GM15510 (cell line): ENCODE measurements around the gene MRPL58.

ENCODE experiments used
- POLR2A ChIP-seq: IDR thresholded peaks from 3 replicates; pipeline ENCODE4 v1.6.1; 2011; ENCODE audit warnings: borderline replicate concordance; ENCODE audit not compliant: insufficient read length; ENCODE audit errors: extremely low read depth

Gene MRPL58

DNA sequence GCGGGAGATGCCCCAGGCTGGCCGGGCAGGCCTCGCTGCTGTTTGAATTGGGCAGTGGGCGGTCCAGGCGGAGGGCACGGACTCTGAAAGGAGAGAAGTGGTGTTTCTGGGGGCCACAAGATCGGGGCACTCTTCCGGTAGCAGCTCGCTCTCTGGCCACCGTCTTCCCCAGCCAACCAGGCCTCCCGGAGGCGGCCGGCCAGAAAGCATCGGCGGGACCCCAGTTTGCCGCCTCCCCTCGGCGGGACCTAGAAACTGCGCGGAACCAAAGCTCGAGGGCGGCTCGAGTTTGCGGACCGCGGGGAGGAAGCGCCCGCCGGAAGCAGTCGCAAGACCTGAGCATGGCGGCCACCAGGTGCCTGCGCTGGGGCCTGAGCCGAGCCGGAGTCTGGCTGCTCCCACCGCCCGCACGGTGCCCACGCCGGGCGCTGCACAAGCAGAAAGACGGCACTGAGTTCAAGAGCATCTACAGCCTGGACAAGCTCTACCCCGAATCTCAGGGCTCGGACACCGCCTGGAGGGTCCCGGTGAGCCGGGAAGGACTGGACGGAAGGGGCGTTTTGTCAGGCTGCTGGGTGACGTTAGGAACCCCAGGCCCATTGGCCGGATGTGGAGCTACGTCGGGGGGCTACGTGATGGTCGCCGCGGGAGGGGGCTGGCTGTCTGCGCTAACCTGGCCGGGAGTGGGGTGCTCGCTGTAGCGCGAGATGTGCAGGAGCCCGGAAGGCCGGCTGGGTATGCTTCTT, at the start of gene MRPL58:
Gene MRPL58, plus strand, starts transcription at position 325 of the 746 bp plus-strand sequence. Its CDS starts 17 bp downstream, at position 342.
- TF ChIP-seq POLR2A: peak; percentile 83

DNA sequence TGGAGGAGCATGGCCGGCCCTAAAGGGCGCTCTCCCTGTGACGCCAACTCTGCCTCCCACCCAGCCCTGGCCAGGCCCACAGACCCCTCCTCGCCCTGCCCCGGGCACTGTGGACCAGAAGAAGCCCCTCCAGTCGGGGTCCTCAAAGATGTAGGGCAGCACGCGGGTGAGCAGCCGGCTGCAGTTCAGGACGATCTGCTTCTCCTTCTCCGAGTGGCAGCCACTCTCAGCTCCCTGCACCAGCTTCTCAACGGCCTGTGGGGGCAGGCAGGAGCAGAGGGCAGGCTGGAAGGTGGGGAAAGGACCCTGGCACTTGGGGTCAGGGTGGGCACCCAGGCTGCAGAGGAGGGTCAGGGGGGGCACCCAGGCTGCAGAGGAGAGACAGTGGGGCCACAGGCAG, 48.8 kb upstream of the MRPL58 start:
- no peak for TF ChIP-seq POLR2A

DNA sequence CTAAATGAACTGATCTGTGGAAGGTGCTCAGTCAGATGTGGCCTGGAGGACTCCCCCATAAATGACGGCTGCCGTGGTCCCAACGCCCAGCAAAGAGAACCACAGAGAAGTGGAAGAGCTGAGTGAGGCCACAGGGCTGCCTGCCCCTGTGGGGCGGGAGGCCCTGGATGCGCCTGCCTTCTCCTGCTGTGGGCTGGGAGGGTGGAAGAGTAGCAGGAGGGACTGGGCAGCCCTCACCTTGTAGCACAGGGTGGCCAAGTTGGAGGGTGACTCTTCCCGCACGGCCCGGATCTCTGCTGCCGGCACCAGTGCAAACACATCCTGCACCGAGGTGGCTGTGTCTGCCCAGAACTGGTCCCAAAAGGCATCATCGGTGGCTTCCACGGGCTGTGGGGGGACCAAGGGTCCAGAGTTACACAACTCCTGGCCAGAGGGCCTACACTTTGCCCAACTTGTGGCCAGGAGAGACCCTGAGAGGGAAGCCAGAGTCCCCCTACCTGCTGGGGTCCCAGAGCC, 48.2 kb upstream of the MRPL58 start:
- TF ChIP-seq POLR2A: no peak

DNA sequence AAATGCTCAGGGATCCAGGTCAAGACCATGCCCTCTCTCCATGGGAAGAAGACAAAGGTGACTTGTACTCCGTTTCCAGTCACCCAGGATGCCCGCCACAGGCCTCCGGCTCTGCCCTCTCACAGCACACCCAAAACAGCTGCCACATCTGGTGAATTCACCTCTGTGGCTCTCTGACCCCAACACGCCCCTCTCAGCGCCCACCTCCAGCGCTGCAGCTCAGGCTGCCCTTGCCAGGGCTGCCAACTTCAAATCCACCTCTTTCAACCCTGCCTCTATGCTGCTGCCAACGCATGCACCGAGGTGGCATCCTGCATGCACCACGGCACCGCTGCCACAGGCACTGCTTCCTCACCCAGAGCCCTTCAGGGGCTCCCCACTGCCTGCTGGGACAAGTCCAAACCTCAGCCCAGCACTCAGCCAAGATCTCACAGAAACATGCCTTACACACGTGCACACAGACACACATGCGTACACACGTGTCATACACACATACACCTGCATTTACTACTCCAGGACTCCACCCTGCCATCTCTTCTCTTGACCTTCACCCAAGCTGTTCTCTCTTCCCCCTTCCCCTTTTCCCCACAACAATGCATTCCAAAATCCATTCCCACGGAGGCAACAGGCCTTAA, 47.4 kb upstream of the MRPL58 start:
- no peak for TF ChIP-seq POLR2A

DNA sequence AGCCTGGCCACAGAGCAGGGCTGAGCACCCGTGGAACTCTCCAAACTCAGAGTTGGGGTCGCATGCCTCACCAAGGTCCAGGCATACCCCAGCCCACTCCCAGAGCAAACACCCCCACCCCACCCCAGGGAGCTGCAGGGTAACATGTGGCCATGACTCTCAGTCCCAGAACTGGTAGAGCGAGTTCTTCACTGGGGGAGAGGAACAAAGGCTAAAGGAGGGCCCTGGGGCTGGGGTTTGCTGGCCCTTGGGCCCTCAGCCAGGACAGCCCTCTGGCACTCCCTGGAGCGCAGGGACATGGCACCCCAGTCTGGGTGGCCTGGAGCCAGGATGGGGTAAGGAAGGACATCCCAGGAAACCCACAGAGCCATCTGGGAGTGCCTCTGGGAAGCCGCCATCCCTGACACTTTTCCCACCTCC, 44.1 kb upstream of the MRPL58 start:
- no peak for TF ChIP-seq POLR2A

DNA sequence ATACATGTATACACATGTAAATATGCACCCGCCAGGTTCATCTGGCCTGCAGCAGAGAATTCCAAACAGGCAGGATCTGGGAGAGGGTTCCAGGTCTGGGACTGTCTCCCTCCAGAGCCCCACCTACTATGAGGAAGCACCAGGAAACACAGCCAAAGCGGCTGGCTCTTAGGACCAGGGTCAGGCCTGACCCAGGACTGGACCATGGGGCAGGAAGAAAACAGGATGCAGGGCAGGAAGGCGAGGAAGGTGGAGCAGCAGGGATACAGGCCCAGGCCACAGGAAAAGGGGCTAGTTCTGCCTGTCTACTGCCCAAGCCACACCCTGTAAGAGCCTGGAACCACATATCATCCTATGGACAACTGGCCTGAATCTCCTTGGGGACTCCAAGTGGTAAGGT, 42.1 kb upstream of the MRPL58 start:
- TF ChIP-seq POLR2A: no peak

DNA sequence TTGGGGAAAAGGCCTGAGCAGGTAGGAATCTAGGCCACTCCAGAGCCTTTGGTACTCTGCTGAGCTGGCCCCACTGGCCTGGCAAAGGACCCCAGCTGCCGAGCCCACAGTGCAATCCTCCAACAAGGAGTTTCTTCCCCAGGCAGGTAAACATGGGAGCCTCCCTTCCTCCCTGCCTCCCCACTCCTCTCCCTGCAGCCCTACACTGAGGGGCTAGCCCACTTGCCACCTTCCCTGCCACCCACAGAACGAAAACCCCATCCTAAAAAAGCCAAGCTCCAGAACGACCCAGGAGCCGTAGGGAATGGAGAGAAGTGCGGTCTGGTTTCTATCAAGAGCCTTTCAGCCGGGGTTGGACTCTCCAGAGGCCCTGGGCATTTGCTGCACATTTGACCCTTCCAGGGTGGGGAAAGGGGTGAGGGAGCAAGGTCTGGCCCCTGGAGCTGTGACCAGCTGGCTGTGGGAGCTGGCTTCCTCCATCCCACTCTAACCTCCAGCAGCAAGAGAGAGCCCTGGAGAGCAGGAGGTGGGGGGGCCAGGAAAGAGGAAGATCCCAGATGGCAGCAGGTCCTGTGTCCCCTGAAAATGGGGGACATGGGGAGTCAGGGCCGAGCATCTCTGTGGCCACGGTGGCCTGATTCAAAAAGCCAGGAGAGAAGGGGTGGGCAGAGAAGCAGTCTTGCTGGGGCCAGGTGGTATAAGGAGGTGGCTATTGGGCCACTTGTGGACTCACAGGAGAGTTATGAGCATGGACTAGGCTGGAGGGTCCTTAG, 41.2 kb upstream of the MRPL58 start:
- no peak for TF ChIP-seq POLR2A

DNA sequence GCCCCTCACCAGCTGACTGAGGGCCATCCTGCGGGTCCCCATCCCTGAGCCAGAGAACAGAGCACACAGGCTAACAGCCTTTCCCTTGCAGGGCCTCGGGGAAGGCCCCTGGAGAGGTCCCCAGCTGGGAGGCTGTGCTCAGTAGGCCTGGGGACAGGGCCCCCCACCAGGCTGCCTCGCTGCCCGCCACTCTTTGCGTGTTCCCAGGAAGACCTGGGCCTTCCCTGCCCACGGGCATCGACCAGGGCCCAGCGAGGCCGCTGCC, 40.7 kb upstream of the MRPL58 start:
- TF ChIP-seq POLR2A: no peak

DNA sequence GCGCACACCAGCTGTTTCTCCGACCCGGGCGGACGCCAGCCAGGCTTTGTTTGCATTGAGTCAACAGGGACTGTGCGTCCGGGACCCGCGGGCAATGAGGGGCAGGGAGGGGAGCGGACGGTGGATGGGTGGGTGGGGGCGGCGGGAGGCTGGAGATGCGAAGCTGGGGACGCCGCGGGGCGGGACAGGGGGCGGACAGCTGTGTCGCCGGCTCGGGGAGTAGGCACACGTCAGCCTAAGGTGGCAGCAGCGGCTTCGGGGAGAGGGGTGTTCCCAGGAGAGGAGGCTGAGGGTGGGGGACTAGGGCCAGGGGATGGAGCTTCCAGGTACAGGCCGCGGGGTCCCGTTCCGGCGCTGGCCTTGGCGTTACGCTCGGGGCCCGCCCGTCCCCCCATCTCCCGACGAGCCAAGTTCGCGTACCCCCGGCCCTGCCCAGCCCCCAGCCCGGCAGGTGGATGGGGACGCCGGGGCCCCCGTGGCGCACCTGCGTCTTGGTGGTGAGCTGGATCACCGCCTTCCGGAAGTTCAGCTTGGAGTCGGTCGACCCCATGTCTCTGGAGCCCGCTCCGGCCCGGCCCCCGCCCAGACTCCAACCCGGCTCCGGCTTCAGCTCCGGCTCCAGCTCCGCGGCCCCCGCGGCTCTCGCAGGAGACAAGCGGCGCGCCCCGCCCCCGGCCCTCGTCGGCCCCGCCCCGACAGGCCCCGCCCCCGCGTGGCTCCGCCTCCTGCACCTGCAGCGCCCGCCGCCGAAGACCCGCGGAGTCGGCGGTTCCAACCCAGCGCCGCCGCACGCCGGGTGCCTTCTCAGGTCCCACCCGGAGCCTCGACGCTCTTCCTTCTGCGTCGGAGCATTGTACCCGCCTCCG, 40.1 kb upstream of the MRPL58 start, which contains the start of gene HID1:
Gene HID1, minus strand, starts transcription at position 653 of the 866 bp plus-strand sequence. Its CDS starts 103 bp downstream, at position 550.
- no peak for TF ChIP-seq POLR2A

DNA sequence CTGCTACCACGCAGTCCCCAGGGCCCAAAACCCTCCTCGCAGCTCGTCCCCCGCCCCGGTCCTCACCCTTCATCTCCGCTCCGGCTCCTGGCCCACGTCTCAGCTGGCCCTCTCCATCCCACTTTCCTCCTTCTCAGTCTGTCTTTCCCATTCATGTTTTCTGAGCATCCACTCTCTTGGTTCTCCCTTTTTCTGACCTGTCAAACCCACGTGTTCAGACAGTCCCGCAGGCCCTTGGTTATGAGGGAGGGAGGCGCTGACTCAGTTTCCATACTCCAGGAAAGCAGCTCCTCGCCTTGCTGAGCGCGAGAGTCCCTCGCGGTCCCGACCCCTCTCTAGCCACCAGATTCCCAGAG, 39.5 kb upstream of the MRPL58 start:
- no peak for TF ChIP-seq POLR2A

DNA sequence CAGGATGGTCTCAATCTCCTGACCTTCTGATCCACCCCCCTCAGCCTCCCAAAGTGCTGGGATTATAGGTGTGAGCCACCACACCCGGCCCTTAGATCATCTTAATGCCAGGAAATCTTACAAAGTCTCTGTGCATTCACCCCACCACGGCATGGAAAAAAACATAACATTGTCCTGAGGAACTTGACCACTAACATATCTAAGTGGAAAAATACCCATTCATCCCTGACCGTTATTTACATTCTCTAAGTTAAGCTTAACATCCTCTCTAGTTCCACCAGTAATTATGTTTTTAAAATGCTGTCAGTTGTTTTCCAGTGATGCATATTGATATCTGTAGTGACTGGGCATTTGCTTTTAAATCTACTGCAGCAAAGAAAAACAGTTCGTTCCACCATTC, 36.5 kb upstream of the MRPL58 start:
- no peak for TF ChIP-seq POLR2A

DNA sequence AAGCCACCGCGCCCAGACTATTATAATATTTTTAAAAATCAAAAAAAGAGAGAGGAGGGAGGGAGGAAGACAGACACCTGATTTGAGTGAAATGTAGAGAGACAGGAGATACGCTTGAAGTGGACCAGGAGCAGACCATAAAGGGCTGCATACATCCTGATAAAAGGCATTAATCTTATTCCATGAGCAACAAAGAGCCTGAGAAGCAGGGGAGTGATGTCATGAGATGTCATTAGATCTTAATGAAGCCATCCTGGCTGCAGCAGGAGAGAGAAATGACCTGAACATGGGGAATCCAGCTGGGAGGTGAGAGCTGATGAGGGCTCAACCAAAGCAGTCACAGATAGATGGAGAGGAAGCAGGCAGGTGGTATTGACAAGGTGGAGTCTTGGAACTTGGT, 34.7 kb upstream of the MRPL58 start:
- TF ChIP-seq POLR2A: no peak

DNA sequence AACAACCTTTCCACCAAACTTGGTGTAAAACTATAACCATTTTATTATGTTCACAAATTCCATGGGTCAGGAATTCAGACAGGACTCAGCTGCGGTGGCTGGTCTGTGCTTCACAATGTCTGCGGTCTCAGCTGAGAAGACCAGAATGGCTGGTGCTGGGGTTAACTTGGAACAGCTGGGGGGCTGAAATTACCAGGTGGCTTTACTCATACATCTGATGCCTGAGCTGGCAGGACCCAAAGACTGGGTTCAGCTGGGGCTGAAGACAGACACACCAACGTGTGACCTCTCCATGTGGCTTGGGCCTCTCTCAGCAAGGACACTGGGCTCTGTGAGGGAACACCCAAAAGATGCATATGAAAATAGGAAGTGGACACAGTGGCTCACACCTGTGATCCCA, 34.2 kb upstream of the MRPL58 start:
- no peak for TF ChIP-seq POLR2A

DNA sequence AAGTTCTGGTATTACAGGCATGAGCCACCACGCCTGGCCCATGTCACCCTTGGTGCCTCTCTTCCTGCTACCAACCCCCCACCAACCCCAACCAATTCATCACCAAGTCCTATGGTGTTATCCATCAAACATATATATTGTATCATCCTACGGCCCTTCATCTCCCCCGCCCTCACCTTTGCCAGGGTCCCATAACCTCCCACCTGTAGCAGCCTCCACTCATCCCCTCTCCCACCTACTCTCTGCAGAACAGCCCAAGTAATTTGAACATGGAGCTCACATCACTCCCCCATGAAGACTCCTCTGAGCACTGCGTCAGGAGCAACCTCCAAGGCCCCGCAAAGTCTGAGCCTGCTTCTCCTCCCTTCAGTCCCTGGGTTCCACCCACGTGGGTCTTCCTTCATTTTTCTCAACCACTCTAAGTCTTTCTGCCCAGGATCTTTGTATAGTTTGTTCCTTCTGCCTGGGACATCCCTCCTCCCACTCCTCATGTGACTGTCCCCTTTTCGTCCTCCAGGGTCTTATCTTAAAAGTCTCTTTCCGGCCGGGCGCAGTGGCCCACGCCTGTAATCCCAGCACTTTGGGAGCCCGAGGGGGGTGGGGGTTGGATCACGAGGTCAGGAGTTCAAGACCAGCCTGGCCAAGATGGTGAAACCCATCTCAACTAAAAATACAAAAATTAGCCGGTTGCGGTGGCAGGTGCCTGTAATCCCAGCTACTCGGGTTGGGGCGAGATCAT, 32.9 kb upstream of the MRPL58 start:
- no peak for TF ChIP-seq POLR2A
